ENCODE results near the gene ZFY.

GRCh38 chrY:2949590-2950252 is 14.5 kb downstream of the ZFY start:
- no peak for TF ChIP-seq CTCF (IDR thresholded peaks at IDR 0.05 in 8 of 11, conservative IDR thresholded peaks at IDR 0.05 in 3 of 11)
- no peak for TF ChIP-seq POLR2A (IDR thresholded peaks at IDR 0.05)

Measured in spleen (tissue), 7 donors.